Measurements from ENCODE around the gene GSTM4.
A peak's percentile ranks its signal among the peaks of the same experiment; 100 is the strongest.

The GSTM4 gene

DNA sequence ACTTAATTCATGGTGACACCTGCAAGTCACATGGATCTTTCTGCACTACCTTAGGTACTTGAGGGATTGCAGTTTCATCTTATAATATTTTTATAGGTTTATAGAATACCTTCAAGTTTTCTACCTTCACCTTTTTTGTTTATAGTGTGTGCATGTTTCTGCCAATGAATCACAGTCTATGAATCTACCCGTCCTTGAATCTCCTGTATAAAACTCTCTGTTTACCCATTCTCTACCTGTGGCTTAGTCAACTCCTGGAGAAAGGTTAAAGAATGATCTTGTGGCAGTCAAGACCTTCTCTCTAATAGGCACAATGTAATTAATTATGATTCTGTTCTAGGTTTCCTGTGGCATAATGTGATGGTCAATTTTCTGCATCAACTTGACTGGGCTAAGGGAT is 8.8 kb downstream of the GSTM4 start:
- Histone ChIP-seq H3K79me2 (ENCODE audit: insufficient read depth, low read length) (no peaks in the 10 kb centered on the region), H3K4me1 (ENCODE audit: insufficient read depth, low read length, poor library complexity, severe bottlenecking) (peaks cover 21% of the 10 kb centered on the region), H3K4me2 (ENCODE audit: low read depth, low read length, poor library complexity, severe bottlenecking) (no peak overlapping the region), H3F3A (ENCODE audit: low read depth) (no peaks in the 10 kb centered on the region), H3K36me3 (ENCODE audit: insufficient read depth, low read length) (no peaks in the 10 kb centered on the region), H3K27me3 (ENCODE audit: insufficient read depth, low read length, poor library complexity, severe bottlenecking) (no peaks in the 10 kb centered on the region), H3K4me3 (ENCODE audit: low read length, poor library complexity, severe bottlenecking) (no peak overlapping the region), H3K9ac (ENCODE audit: low read depth, low read length, poor library complexity, severe bottlenecking) (no peak overlapping the region), H3K9me3 (ENCODE audit: insufficient read depth, low read depth, low read length) (no peaks in the 10 kb centered on the region), H4K20me1 (ENCODE audit: insufficient read depth, low read length, poor library complexity, severe bottlenecking) (no peaks in the 10 kb centered on the region), H2AFZ (ENCODE audit: low read length) (no peak overlapping the region), H3K9me2 (replicated peaks; ENCODE audit: low read depth, low read length) (no peaks in the 10 kb centered on the region)
- TF ChIP-seq, protein P1, sequence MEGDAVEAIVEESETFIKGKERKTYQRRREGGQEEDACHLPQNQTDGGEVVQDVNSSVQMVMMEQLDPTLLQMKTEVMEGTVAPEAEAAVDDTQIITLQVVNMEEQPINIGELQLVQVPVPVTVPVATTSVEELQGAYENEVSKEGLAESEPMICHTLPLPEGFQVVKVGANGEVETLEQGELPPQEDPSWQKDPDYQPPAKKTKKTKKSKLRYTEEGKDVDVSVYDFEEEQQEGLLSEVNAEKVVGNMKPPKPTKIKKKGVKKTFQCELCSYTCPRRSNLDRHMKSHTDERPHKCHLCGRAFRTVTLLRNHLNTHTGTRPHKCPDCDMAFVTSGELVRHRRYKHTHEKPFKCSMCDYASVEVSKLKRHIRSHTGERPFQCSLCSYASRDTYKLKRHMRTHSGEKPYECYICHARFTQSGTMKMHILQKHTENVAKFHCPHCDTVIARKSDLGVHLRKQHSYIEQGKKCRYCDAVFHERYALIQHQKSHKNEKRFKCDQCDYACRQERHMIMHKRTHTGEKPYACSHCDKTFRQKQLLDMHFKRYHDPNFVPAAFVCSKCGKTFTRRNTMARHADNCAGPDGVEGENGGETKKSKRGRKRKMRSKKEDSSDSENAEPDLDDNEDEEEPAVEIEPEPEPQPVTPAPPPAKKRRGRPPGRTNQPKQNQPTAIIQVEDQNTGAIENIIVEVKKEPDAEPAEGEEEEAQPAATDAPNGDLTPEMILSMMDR (conservative IDR thresholded peaks at IDR 0.05; ENCODE audit: low read length), result no peak
- no peak for TF ChIP-seq EZH2phosphoT487 (IDR thresholded peaks at IDR 0.05; ENCODE audit: borderline replicate concordance)

DNA sequence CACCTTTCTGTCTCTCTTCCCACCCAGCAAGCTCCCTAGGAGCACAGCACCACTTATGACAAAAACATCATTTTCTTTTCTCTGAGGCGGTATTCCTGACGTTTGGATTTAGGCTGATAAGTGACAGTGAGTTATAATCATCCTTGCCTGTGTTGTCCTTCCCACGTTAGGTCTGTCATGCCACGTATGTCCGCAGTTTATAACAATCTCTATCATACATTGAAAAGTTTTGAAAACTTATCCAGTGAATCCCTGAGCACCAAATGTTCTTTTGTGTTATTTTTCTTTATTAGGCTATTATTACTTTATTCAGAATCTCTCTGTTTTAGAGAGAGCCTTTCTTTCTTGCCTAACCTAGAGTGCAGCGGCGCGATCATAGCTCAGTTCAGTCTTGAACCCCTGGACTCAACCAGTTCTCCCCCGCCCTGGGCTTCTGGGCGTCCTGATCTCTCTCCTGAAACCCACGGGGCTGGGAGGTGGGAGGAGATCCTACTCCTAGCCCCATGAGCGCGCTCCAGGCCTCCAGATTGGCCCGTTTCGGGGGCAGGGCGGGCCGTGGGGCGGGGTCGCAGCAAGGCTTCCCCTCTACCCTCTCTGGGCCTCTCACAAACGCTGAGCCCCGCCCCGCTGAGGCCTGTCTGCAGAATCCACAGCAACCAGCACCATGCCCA is 11.7 kb downstream of the GSTM4 start, which contains the start of gene GSTM2:
GSTM2 (plus strand) TSS at position 606 of the 671 bp plus-strand sequence; CDS start at position 665, 59 bp downstream.
- Histone ChIP-seq H3F3A (ENCODE audit: low read depth) (no peaks in the 10 kb centered on the region), H3K9me3 (ENCODE audit: insufficient read depth, low read depth, low read length) (no peaks in the 10 kb centered on the region), H2AFZ (ENCODE audit: low read length) (peak within 1 kb of the TSS; percentile 30; the same call in 1 of the 2 replicates), H3K9ac (ENCODE audit: low read depth, low read length, poor library complexity, severe bottlenecking) (peak within 1 kb of the TSS; percentile 11), H3K27me3 (ENCODE audit: insufficient read depth, low read length, poor library complexity, severe bottlenecking) (no peaks in the 10 kb centered on the region), H3K4me2 (ENCODE audit: low read depth, low read length, poor library complexity, severe bottlenecking) (peak within 1 kb of the TSS; percentile 38), H3K4me3 (ENCODE audit: low read length, poor library complexity, severe bottlenecking) (peak within 1 kb of the TSS; percentile 26), H4K20me1 (ENCODE audit: insufficient read depth, low read length, poor library complexity, severe bottlenecking) (no peaks in the 10 kb centered on the region), H3K36me3 (ENCODE audit: insufficient read depth, low read length) (no peaks in the 10 kb centered on the region), H3K9me2 (replicated peaks; ENCODE audit: low read depth, low read length) (no peaks in the 10 kb centered on the region), H3K4me1 (ENCODE audit: insufficient read depth, low read length, poor library complexity, severe bottlenecking) (peaks cover 6% of the 10 kb centered on the region), H3K79me2 (ENCODE audit: insufficient read depth, low read length) (no peaks in the 10 kb centered on the region)
- TF ChIP-seq EZH2phosphoT487 (IDR thresholded peaks at IDR 0.05; ENCODE audit: borderline replicate concordance), result no peak
- TF ChIP-seq, protein P1 (conservative IDR thresholded peaks at IDR 0.05; ENCODE audit: low read length), result no peak

DNA sequence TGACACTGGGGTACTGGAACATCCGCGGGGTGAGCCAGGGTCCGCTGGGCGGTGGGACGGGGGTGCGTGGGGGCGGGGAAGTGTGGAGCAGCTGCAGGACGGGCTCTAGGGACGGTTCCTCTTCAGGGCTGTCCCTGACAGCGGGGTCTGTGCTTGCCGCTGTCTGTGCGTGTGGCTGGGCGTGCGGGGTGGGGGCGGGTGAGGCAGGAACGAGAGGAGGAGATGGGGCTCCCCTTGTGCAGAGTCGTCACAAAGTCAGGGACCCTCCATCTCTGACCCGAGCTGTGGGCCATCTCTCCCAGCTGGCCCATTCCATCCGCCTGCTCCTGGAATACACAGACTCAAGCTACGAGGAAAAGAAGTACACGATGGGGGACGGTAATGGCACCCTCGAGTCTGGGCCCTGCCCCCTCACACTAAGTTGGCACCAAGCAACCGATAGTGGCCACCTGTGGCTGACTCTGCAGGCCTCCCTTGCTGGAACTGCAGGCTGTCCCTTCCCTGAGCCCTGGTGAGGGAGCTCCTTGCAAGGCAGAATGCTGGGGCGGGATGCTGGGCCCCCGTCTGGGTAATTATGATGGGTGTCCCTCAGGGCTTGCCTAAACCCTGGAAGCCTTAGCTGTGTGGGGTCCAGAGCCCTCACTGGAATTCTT is 12.3 kb downstream of the GSTM4 start:
- H3K9ac ChIP-seq (ENCODE audit: low read depth, low read length, poor library complexity, severe bottlenecking), result no peak overlapping the region

More for the DNA sequence above, 12.3 kb downstream of the GSTM4 start:
- Histone ChIP-seq H3K79me2 (ENCODE audit: insufficient read depth, low read length) (no peaks in the 10 kb centered on the region), H3K4me3 (ENCODE audit: low read length, poor library complexity, severe bottlenecking) (no peak overlapping the region), H3K4me1 (ENCODE audit: insufficient read depth, low read length, poor library complexity, severe bottlenecking) (peaks cover 6% of the 10 kb centered on the region), H3K36me3 (ENCODE audit: insufficient read depth, low read length) (no peaks in the 10 kb centered on the region), H3K4me2 (ENCODE audit: low read depth, low read length, poor library complexity, severe bottlenecking) (peak overlapping the region; percentile 38), H2AFZ (ENCODE audit: low read length) (no peak overlapping the region), H3K9me3 (ENCODE audit: insufficient read depth, low read depth, low read length) (no peaks in the 10 kb centered on the region), H3K27me3 (ENCODE audit: insufficient read depth, low read length, poor library complexity, severe bottlenecking) (no peaks in the 10 kb centered on the region), H3F3A (ENCODE audit: low read depth) (no peaks in the 10 kb centered on the region), H3K9me2 (replicated peaks; ENCODE audit: low read depth, low read length) (no peaks in the 10 kb centered on the region), H4K20me1 (ENCODE audit: insufficient read depth, low read length, poor library complexity, severe bottlenecking) (no peaks in the 10 kb centered on the region)
- TF ChIP-seq, protein P1 (conservative IDR thresholded peaks at IDR 0.05; ENCODE audit: low read length), result no peak
- TF ChIP-seq EZH2phosphoT487 (IDR thresholded peaks at IDR 0.05; ENCODE audit: borderline replicate concordance), result no peak

Data from Loucy (cell line).